ENCODE data around the gene EHD4.

The EHD4 gene

GRCh38 chr15:41870689-41871081, 101.7 kb downstream of the EHD4 start:
- intact Hi-C loops (cut with DNase I), result no loop called here
- DNase-seq, result peak in 1 of 10 donors; percentile 39

GRCh38 chr15:41869770-41870688, 102.3 kb downstream of the EHD4 start:
- no peak for DNase-seq
- intact Hi-C loops (cut with DNase I), result no loop called here

GRCh38 chr15:41868321-41868720, 104.0 kb downstream of the EHD4 start:
- no peak for DNase-seq

GRCh38 chr15:41866872-41867579, 105.3 kb downstream of the EHD4 start:
- peak in 1 of 10 donors; percentile 55 for DNase-seq
- intact Hi-C loops (cut with DNase I), result no loop called here

More at GRCh38 chr15:41868321-41868720, 104.0 kb downstream of the EHD4 start:
- intact Hi-C loops (cut with DNase I), result no loop called here

GRCh38 chr15:41866263-41866703, 106.1 kb downstream of the EHD4 start:
- intact Hi-C loops (cut with DNase I), result no loop called here
- no peak for DNase-seq

- intact Hi-C loops (cut with DNase I), result no loop called here
- no peak for DNase-seq
These were observed 106.8 kb downstream of the EHD4 start for GRCh38 chr15:41865490-41866055.

- intact Hi-C loops (cut with DNase I), result no loop called here
- DNase-seq, result no peak
These were observed 109.7 kb downstream of the EHD4 start for GRCh38 chr15:41862515-41863116.

- DNase-seq, result no peak
- intact Hi-C loops (cut with DNase I), result no loop called here
These were observed 110.5 kb downstream of the EHD4 start for GRCh38 chr15:41861736-41862356.

GRCh38 chr15:41860049-41860828, 112.1 kb downstream of the EHD4 start:
- intact Hi-C loops (cut with DNase I), result no loop called here
- DNase-seq, result no peak

- DNase-seq, result no peak
- intact Hi-C loops (cut with DNase I), result no loop called here
These were observed 113.6 kb downstream of the EHD4 start for GRCh38 chr15:41858756-41859155.

GRCh38 chr15:41857316-41857715, 115.0 kb downstream of the EHD4 start:
- intact Hi-C loops (cut with DNase I), result no loop called here
- DNase-seq, result no peak

- intact Hi-C loops (cut with DNase I), result no loop called here
- DNase-seq, result no peak
These were observed 115.6 kb downstream of the EHD4 start for GRCh38 chr15:41856716-41857115.

- no peak for DNase-seq
- intact Hi-C loops (cut with DNase I), result no loop called here
These were observed 116.1 kb downstream of the EHD4 start for GRCh38 chr15:41856262-41856661.

GRCh38 chr15:41855261-41855961, 116.9 kb downstream of the EHD4 start:
- DNase-seq, result no peak

GRCh38 chr15:41854443-41854842, 117.9 kb downstream of the EHD4 start:
- intact Hi-C loops (cut with DNase I), result no loop called here
- DNase-seq, result no peak

More at GRCh38 chr15:41855261-41855961, 116.9 kb downstream of the EHD4 start:
- intact Hi-C loops (cut with DNase I), result no loop called here

- no peak for DNase-seq
- intact Hi-C loops (cut with DNase I), result no loop called here
These were observed 118.5 kb downstream of the EHD4 start for GRCh38 chr15:41853831-41854230.

GRCh38 chr15:41852736-41853590, 119.4 kb downstream of the EHD4 start:
- intact Hi-C loops (cut with DNase I), result no loop called here
- DNase-seq, result no peak

- intact Hi-C loops (cut with DNase I), result no loop called here
These were observed 120.5 kb downstream of the EHD4 start for GRCh38 chr15:41851755-41852370.

More at GRCh38 chr15:41851755-41852370, 120.5 kb downstream of the EHD4 start:
- DNase-seq, result no peak
